Retinal pigment epithelial cell (primary cell): Measurements from ENCODE around the gene PER2.

ENCODE experiments used
- DNase-seq: peaks from one replicate; pipeline ENCODE4 v3.0.0-alpha.2; 2010; ENCODE audit warnings: low read depth
- H3K4me3 ChIP-seq: 2 replicates; pipeline ENCODE4 v1.5.1; 2011; ENCODE audit warnings: mild to moderate bottlenecking, low read length, control low read depth, moderate library complexity
- TF ChIP-seq, protein P1 (sequence below): conservative IDR thresholded peaks from 2 replicates; pipeline ENCODE4 v1.5.1; 2011; ENCODE audit warnings: low read depth, low read length, control low read depth, inconsistent platforms

Gene PER2

DNA sequence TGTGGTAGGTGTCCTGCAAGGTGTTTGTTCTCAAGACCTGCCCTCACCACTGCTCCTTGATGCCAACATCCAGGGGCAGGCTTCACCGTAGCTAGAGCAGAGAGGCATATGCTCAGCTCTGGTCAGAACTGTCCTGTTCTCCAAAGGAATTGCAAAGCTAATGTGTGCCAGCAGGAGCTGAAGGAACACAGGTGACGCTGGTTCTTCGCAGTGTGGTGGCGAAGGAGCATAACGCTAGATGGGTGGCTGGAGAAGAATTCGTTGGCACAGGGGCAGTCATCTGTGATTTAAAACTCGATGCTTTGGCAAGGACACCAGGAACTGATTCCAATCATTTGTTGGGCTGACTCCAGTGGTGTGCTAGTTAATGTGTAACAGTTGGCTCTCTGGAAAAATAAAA is 11.4 kb upstream of the PER2 start:
- TF ChIP-seq, protein P1, sequence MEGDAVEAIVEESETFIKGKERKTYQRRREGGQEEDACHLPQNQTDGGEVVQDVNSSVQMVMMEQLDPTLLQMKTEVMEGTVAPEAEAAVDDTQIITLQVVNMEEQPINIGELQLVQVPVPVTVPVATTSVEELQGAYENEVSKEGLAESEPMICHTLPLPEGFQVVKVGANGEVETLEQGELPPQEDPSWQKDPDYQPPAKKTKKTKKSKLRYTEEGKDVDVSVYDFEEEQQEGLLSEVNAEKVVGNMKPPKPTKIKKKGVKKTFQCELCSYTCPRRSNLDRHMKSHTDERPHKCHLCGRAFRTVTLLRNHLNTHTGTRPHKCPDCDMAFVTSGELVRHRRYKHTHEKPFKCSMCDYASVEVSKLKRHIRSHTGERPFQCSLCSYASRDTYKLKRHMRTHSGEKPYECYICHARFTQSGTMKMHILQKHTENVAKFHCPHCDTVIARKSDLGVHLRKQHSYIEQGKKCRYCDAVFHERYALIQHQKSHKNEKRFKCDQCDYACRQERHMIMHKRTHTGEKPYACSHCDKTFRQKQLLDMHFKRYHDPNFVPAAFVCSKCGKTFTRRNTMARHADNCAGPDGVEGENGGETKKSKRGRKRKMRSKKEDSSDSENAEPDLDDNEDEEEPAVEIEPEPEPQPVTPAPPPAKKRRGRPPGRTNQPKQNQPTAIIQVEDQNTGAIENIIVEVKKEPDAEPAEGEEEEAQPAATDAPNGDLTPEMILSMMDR: no peak
- DNase-seq: no peak
- no peak overlapping the region for H3K4me3 ChIP-seq

DNA sequence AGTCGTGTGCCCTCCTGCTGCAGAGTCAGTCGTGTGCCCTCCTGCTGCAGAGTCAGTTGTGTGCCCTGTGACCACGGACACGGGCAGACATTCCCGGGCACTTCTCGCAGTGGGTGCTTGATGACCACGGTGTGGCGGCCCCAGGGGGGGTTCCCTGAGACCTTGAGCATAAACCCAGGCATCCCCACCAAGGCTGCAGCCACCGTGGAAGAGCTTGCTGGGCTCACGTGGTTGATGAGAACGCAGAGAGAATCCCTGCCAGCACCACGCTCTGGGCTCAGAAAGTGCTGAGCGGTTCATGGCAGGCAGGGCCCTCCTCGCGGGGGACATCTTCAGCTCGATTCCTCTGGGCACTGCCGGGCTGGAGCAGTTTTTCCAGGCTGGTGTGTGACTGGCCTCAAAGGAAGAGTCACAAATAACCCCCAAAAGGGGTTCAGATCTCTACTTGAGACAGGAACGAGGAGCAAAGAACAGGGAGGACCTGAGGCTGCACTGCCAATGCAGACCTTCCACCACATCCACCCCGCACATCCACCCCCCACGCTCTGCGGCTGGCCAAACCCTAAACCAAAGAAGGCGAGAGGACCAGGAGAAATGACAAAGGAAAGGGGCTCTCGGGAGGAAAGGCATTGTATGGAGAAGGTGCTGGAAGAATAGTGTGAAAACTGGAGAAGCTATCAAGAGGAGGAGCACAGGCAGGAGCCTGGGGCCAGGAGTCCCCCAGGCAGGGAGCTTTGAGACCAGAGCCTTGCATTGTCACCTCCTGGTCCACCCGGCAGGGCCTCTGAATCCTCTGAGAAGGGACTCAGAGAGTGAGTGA is 8.4 kb upstream of the PER2 start:
- no peak for DNase-seq
- H3K4me3 ChIP-seq: no peak overlapping the region
- TF ChIP-seq, protein P1: no peak

DNA sequence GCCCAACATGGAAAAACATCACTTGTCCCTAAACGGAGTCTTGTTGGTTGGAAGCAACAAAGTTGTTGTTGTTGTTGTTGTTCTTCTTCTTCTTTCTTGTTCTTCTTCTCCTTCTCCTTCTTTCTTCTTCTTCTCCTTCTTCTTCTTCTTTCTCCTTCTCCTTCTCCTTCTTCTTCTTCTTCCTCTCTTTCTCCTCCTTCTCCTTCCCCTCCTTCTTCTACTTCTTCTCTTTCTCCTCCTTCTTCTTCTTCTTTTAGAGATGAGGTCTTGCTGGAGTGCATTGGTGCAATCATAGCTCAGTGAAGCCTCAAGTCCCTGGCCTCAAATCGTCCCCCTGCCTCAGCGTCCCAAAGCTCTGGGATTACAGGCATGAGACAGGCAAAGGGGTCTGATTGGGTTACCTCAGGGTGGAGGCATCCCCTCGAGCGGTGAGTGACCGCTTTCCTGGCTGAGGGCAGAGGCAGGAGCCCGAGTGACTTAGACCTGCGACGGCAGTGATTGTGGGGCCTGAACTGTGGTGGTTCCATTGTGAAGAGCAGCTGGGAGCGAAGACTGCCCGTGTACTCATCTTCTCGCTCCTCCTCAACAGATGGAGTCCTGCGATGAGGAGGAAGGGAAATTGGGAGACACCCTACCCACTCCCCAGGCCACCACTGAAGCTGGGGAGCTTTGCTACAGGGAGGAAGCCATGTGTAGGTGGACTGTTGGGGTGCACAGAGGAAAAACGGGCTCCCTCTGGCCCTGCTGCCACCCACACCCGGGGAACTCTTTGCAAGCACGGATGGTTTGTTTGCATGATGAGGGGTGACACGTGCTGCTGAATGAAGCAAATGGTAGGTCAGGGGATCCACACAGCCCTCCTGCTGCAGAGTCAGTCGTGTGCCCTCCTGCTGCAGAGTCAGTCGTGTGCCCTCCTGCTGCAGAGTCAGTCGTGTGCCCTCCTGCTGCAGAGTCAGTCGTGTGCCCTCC is 7.0 kb upstream of the PER2 start:
- H3K4me3 ChIP-seq: no peak overlapping the region
- TF ChIP-seq, protein P1: no peak

DNA sequence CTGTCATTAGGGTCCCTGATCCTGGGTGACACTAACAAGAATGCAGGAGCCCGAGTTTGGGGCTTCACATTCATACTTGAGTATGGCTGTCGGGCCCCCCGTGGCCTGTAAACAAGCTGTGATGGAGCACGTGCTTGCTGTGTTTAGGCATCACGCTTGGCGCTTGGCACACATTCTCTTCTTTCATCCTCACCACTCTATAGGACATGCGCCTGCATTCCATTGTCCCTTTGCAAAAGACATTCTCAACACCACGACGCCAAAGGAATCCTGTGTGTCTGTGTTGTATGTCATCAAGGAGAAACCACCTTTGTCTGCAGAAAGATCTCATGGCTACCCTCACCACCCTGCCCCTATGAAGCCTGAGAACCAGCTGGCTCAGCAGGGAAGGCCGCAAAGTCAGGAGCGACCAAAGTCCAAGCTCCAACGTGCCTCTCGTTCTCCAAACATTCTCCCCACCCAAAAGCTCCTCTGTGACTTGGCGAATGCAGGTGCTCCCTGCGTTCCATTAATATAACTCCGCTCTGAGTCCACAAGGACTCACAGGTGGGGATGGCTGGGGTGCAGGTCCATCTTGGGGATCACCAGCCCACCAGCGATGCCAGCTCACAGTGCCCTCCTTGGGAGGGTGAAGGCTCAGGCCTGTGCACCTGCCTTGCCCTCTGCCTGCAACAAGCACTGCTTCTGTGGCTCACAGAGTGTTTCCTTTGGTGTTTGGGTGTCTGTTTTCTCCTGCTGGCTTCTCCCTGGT is 6.2 kb upstream of the PER2 start:
- H3K4me3 ChIP-seq: no peak overlapping the region
- TF ChIP-seq, protein P1: no peak
- DNase-seq: no peak

More for the DNA sequence above, 7.0 kb upstream of the PER2 start:
- DNase-seq: no peak

DNA sequence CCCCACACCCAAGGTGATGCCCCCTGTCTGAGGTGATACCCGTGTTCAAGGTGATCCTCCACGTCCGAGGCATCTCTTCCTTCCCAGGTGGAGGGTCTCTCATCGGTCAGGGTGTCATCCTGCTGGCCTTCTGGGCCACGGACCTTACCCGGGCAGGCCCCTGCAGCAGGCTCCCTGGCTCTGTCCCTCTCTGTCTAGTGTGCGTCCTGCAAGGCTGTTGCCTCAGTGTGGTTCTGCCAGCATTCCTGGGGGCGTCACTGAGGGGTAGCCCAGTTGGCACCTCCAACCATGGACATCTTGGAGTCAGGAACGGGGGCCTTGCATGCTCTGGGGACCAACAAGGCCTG is 5.6 kb upstream of the PER2 start:
- TF ChIP-seq, protein P1: no peak
- H3K4me3 ChIP-seq: no peak overlapping the region
- no peak for DNase-seq

DNA sequence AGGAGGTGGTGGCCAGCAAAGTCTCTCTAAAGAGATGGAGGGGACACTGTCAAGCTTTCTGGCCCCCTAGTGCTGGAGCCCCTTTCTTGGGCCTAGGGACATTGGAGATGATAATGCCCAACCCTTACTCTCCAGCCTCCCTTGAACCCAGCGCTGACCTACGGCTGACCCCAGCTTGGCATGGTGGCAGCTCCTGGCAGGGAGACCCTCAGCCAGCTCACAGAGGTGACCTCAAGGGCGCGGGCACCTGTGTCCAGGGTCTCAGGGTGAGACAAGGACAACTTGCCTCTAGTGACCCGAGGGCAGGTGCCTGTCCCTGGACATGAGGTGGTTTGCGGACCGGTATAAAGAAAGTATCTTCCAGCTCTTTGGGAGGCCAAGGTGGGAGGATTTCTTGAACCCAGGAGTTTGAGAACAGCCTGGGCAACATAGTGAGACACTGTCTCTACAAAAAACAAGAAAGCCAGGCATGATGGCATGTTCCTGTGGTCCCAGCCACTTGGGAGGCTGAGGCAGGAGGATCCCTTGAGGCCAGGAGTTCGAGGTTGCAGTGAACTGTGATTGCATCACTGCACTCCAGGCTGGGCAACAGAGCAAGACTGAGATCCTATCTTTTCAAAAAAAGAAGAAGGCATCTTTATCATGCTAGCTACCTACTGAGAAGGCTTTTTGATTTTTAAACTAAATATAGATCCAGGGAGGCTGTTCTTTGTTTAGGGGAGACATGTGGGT is 3.3 kb upstream of the PER2 start:
- no peak for DNase-seq
- no peak overlapping the region for H3K4me3 ChIP-seq
- TF ChIP-seq, protein P1: no peak
